ENCODE measurements around the gene WIPF2. TPM values are rescaled to one million over a fixed set of nuclear protein-coding genes. Genes with fewer than 3 reads are reported as not detected.

Gene WIPF2
- total RNA-seq, 4 donors from 2014 or later, result 7.8 to 21.5 (median 12.1) TPM

GRCh38 chr17:40322358-40323315, 103.5 kb downstream of the WIPF2 start:
- H3K27ac ChIP-seq (replicated peaks in 1 of 4), result peak overlapping the region; percentile 94 to 98 (median 96)
- peak overlapping the region; percentile 90 to 99 (median 94) for H3K4me3 ChIP-seq
- intact Hi-C loops (cut with DNase I), result no loop called here
- no peaks in the 10 kb centered on the region for H3K9me3 ChIP-seq
- 9% methylated on average over 13 of the region's 19 CpGs for WGBS
- H3K4me1 ChIP-seq, result peaks cover 92 to 96% (median 94%) of the 10 kb centered on the region in 4 donors
- H3K36me3 ChIP-seq, result no peaks in the 10 kb centered on the region
- no peak for DNase-seq (ENCODE audit: extremely low spot score)
- TF ChIP-seq CTCF (IDR thresholded peaks at IDR 0.05) (no peak), EP300 (IDR thresholded peaks at IDR 0.05) (peak; percentile 28), POLR2A (IDR thresholded peaks at IDR 0.05; ENCODE audit: low read depth) (no peak), POLR2AphosphoS5 (IDR thresholded peaks at IDR 0.05) (peak; percentile 40 to 46)
- no peaks in the 10 kb centered on the region for H3K27me3 ChIP-seq

GRCh38 chr17:40323391-40324381, 104.6 kb downstream of the WIPF2 start:
- no peak for DNase-seq (ENCODE audit: extremely low spot score)
- H3K4me1 ChIP-seq, result peaks cover 100% of the 10 kb centered on the region in 4 donors
- 41% methylated on average over 10 of the region's 10 CpGs for WGBS
- H3K36me3 ChIP-seq, result no peaks in the 10 kb centered on the region
- H3K27ac ChIP-seq (replicated peaks in 1 of 4), result peak overlapping the region; percentile 94 to 98 (median 96)
- H3K9me3 ChIP-seq, result no peaks in the 10 kb centered on the region
- no peaks in the 10 kb centered on the region for H3K27me3 ChIP-seq
- intact Hi-C loops (cut with DNase I), result no loop called here
- H3K4me3 ChIP-seq, result peak overlapping the region; percentile 90 to 99 (median 94)
- no peak for TF ChIP-seq CTCF (IDR thresholded peaks at IDR 0.05)
- no peak for TF ChIP-seq POLR2A (IDR thresholded peaks at IDR 0.05; ENCODE audit: low read depth)
- no peak for TF ChIP-seq EP300 (IDR thresholded peaks at IDR 0.05)
- TF ChIP-seq POLR2AphosphoS5 (IDR thresholded peaks at IDR 0.05), result peak; percentile 10 to 25

- intact Hi-C loops (cut with DNase I), result no loop called here
Observed at GRCh38 chr17:40325156-40326013, 106.3 kb downstream of the WIPF2 start.

More at GRCh38 chr17:40325156-40326013, 106.3 kb downstream of the WIPF2 start:
- Histone ChIP-seq H3K27ac (replicated peaks in 1 of 4) (peak overlapping the region; percentile 94 to 98 (median 96)), H3K36me3 (no peaks in the 10 kb centered on the region), H3K4me3 (no peak overlapping the region), H3K27me3 (no peaks in the 10 kb centered on the region), H3K4me1 (peaks cover 100% of the 10 kb centered on the region in 4 donors), H3K9me3 (no peaks in the 10 kb centered on the region)
- no peak for TF ChIP-seq POLR2AphosphoS5 (IDR thresholded peaks at IDR 0.05)
- TF ChIP-seq CTCF (IDR thresholded peaks at IDR 0.05), result no peak
- TF ChIP-seq POLR2A (IDR thresholded peaks at IDR 0.05; ENCODE audit: low read depth), result no peak
- TF ChIP-seq EP300 (IDR thresholded peaks at IDR 0.05), result no peak
- no peak for DNase-seq (ENCODE audit: extremely low spot score)
- WGBS, result 75% methylated on average over 13 of the region's 13 CpGs
